Lower lobe of right lung (tissue), 2 donors: ENCODE results near the gene ZNF467. TPM values are rescaled to one million over a fixed set of nuclear protein-coding genes. Genes with fewer than 3 reads are reported as not detected.

Experiments
- ATAC-seq, 2 donors: fragments of 200-7000 bp; cut with Tn5 transposase; one replicate each; pipeline ENCODE4 v1.9.1; 2020 to 2022; ENCODE audit warnings: mild to moderate bottlenecking in 2 of 2, moderate library complexity in 2 of 2
- DNase-seq: peaks from one replicate; pipeline ENCODE4 v3.0.0-alpha.2; 2020
- H3K27ac ChIP-seq: fragments of 200-600 bp; one replicate; pipeline ENCODE4 v1.8.0; 2022
- H3K27me3 ChIP-seq: fragments of 200-600 bp; one replicate; pipeline ENCODE4 v1.8.0; 2022; ENCODE audit warnings: low read depth
- H3K36me3 ChIP-seq: fragments of 200-600 bp; one replicate; pipeline ENCODE4 v1.8.0; 2022; ENCODE audit warnings: mild to moderate bottlenecking
- H3K4me1 ChIP-seq: fragments of 200-600 bp; one replicate; pipeline ENCODE4 v1.8.0; 2022
- H3K4me3 ChIP-seq: fragments of 200-600 bp; one replicate; pipeline ENCODE4 v1.8.0; 2022; ENCODE audit warnings: mild to moderate bottlenecking
- H3K9me3 ChIP-seq: fragments of 200-600 bp; one replicate; pipeline ENCODE4 v1.8.0; 2022
- intact Hi-C: fragments of 100-400 bp; cut with DNase I; formaldehyde crosslinking; loops from one replicate; pipeline ENCODE4 v1.11.0; 2022
- total RNA-seq: library from RNA; stranded (reverse); fragmentation: NEBNext Ultra II Directional; extraction: Animal tissue kit (Norgen Biotek cat#: 25700); gene quantifications from one replicate; pipeline ENCODE4 v1.2.1, GENCODE V29; 2021
- TF ChIP-seq, protein P1 (sequence below): fragments of 200-600 bp; IDR thresholded peaks from one replicate; pipeline ENCODE4 v1.8.0; 2022; ENCODE audit warnings: antibody characterized with exemption, mild to moderate bottlenecking
- donor health status: DM: no; HTN: yes; CAD: no; lungs with severe emphysema.

Gene ZNF467
- total RNA-seq, 1 donor from 2014 or later = 23.0 TPM

- intact Hi-C loops = no loop called here
- Histone ChIP-seq H3K4me1 (peaks cover 10% of the 10 kb centered on the region), H3K36me3 (peaks cover 45% of the 10 kb centered on the region), H3K27ac (no peak overlapping the region), H3K9me3 (no peaks in the 10 kb centered on the region), H3K4me3 (no peak overlapping the region), H3K27me3 (no peaks in the 10 kb centered on the region)
- DNase-seq (no peak), ATAC-seq (no peak)
- TF ChIP-seq, protein P1, sequence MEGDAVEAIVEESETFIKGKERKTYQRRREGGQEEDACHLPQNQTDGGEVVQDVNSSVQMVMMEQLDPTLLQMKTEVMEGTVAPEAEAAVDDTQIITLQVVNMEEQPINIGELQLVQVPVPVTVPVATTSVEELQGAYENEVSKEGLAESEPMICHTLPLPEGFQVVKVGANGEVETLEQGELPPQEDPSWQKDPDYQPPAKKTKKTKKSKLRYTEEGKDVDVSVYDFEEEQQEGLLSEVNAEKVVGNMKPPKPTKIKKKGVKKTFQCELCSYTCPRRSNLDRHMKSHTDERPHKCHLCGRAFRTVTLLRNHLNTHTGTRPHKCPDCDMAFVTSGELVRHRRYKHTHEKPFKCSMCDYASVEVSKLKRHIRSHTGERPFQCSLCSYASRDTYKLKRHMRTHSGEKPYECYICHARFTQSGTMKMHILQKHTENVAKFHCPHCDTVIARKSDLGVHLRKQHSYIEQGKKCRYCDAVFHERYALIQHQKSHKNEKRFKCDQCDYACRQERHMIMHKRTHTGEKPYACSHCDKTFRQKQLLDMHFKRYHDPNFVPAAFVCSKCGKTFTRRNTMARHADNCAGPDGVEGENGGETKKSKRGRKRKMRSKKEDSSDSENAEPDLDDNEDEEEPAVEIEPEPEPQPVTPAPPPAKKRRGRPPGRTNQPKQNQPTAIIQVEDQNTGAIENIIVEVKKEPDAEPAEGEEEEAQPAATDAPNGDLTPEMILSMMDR = no peak
These were observed 53.5 kb downstream of the ZNF467 start for GRCh38 chr7:149719912-149720335.

GRCh38 chr7:149719050-149719899 is 54.1 kb downstream of the ZNF467 start:
- ATAC-seq (no peak), DNase-seq (no peak)
- TF ChIP-seq, protein P1 = no peak
- H3K27me3 ChIP-seq = no peaks in the 10 kb centered on the region
- intact Hi-C loops = no loop called here
- peaks cover 10% of the 10 kb centered on the region for H3K4me1 ChIP-seq
- H3K4me3 ChIP-seq = no peak overlapping the region
- H3K9me3 ChIP-seq = no peaks in the 10 kb centered on the region
- H3K27ac ChIP-seq = no peak overlapping the region
- H3K36me3 ChIP-seq = peaks cover 39% of the 10 kb centered on the region

DNA sequence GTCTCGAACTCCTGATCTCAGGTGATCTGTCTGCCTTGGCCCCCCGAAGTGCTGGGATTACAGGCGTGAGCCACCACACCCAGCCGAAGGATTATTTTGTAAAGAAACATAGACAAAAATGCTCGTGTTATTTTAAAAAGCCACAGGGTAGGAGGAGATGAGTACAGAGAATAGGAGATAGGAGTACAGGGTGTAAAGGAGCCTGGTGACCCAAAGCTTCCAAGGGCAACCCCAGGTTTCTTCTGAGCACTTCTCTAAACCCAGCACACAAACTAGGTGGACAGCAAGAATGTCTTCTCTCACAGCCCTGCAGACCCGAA is 54.7 kb downstream of the ZNF467 start:
- ATAC-seq (no peak), DNase-seq (no peak)
- Histone ChIP-seq H3K4me1 (peaks cover 15% of the 10 kb centered on the region), H3K36me3 (peaks cover 34% of the 10 kb centered on the region), H3K9me3 (no peaks in the 10 kb centered on the region), H3K27me3 (no peaks in the 10 kb centered on the region), H3K27ac (no peak overlapping the region), H3K4me3 (no peak overlapping the region)
- TF ChIP-seq, protein P1 = no peak
- intact Hi-C loops = no loop called here

DNA sequence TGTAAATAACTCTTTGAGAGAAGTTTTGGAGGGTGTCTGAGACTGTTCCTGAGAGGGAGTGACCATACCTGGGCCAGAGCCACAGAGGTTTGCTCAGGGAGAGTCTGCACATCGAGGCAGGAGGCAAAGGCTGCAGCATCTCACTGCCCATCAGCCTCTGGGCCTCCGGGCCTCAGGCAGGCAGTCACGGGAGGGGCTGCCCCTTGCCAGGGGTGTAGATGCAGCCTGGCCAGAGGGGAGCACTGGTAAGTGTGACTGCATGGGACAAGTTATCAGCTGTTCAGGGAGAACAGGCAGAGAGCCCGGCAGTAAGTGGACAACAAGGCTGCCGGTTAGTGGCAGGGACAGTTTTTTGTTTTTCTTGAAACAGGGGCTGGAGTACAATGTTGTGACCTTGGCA is 55.9 kb downstream of the ZNF467 start:
- intact Hi-C loops = no loop called here
- TF ChIP-seq, protein P1 = no peak
- Histone ChIP-seq H3K4me3 (no peak overlapping the region), H3K9me3 (no peaks in the 10 kb centered on the region), H3K36me3 (peaks cover 22% of the 10 kb centered on the region), H3K27ac (no peak overlapping the region), H3K27me3 (no peaks in the 10 kb centered on the region), H3K4me1 (peaks cover 16% of the 10 kb centered on the region)
- DNase-seq = no peak
- ATAC-seq = no peak

DNA sequence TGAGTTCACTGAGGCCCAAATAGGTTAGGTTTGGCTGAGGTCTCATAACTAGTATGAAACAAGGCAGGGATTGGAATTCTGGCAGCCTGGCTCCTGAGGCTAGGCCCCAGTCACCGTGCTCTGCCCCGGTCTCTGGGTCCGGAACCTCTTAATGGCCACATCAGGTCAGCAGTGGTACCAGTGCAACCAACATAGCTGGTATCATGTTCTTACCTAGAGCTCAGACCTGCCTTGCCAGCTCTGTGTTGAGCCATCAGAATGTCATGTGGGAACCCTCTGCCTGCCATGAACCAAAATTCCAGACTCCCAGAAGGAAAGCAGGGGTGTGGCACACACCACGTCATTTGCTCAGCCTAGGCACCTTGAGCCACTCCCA is 56.5 kb downstream of the ZNF467 start:
- Histone ChIP-seq H3K36me3 (peaks cover 16% of the 10 kb centered on the region), H3K4me1 (peaks cover 16% of the 10 kb centered on the region), H3K9me3 (no peaks in the 10 kb centered on the region), H3K27me3 (no peaks in the 10 kb centered on the region), H3K27ac (no peak overlapping the region), H3K4me3 (no peak overlapping the region)
- DNase-seq (no peak), ATAC-seq (no peak)
- intact Hi-C loops = no loop called here
- TF ChIP-seq, protein P1 = no peak
